HepG2 (cell line): ENCODE results near the gene ANAPC2. TPM values are rescaled to one million over a fixed set of nuclear protein-coding genes. Genes with fewer than 3 reads are reported as not detected.
A peak's percentile ranks its signal among the peaks of the same experiment; 100 is the strongest.

Experiments used
- NR2C2 ChIP-seq: sonication (generic); formaldehyde crosslinking; IDR thresholded peaks from 2 replicates; pipeline ENCODE4 v1.4.0; 2020; ENCODE audit warnings: missing genetic modification reagents, mild to moderate bottlenecking, moderate library complexity, borderline replicate concordance
- RXRA ChIP-seq: sonication (generic); formaldehyde crosslinking; IDR thresholded peaks from 2 replicates; pipeline ENCODE4 v1.5.1; 2020; ENCODE audit warnings: missing genetic modification reagents
- ZMYM2 ChIP-seq: sonication (generic); formaldehyde crosslinking; IDR thresholded peaks from 2 replicates; pipeline ENCODE4 v1.8.0; 2022; ENCODE audit warnings: mild to moderate bottlenecking, missing genetic modification reagents
- ZNF274 ChIP-seq: sonication (generic); formaldehyde crosslinking; IDR thresholded peaks from 2 replicates; pipeline ENCODE4 v1.5.1; 2020; ENCODE audit warnings: mild to moderate bottlenecking, missing genetic modification reagents
- ZNF678 ChIP-seq: sonication (generic); formaldehyde crosslinking; IDR thresholded peaks from 2 replicates; pipeline ENCODE4 v1.4.0; 2020; ENCODE audit warnings: mild to moderate bottlenecking, missing genetic modification reagents
- polyA plus RNA-seq, 8 experiments: library from polyadenylated mRNA; depleted of rRNA in 3 of 8; stranded (reverse) in 7 of 8; unstranded in 1 of 8; fragments of >200 nt; fragmentation: Illumina TruSeq in 4 of 8; extraction: Trizol in 4 of 8; gene quantifications; 2 replicates each; pipeline versions ENCODE4 v1.2.1 to v1.2.3, GENCODE V29; 2011 to 2016; ENCODE audit warnings: low read depth in 4 of 8, missing spikeins in 1 of 8, mixed read lengths in 1 of 8; ENCODE audit not compliant: insufficient read depth in 1 of 8
- total RNA-seq, 5 experiments: library from RNA; depleted of rRNA; stranded (reverse); fragments of >200 nt; fragmentation: Illumina TruSeq; extraction: Trizol; gene quantifications; 2 replicates each; pipeline ENCODE4 v1.2.3, GENCODE V29; 2016; ENCODE audit warnings: low read depth in 1 of 5
- TF ChIP-seq, protein P1 (sequence below): sonication (generic); formaldehyde crosslinking; IDR thresholded peaks from 2 replicates; pipeline ENCODE4 v1.4.0; 2020; ENCODE audit warnings: missing genetic modification reagents, borderline replicate concordance
- TF ChIP-seq, protein P2 (sequence below): sonication (generic); formaldehyde crosslinking; IDR thresholded peaks from 2 replicates; pipeline ENCODE4 v1.4.0; 2020; ENCODE audit warnings: missing genetic modification reagents
- TF ChIP-seq, protein P3 (sequence below): sonication (generic); IDR thresholded peaks from 2 replicates; pipeline ENCODE4 v1.6.1; 2016; ENCODE audit warnings: low read depth, borderline replicate concordance
- TF ChIP-seq, protein P4 (sequence below): IDR thresholded peaks from 2 replicates; pipeline ENCODE4 v1.6.1; 2016

Gene ANAPC2
- total and polyA plus RNA-seq, 2 of the 13 experiments (the other 11 are each of a cell fraction or from before 2014, with no cell fraction given) = 12.3 to 15.4 TPM

DNA sequence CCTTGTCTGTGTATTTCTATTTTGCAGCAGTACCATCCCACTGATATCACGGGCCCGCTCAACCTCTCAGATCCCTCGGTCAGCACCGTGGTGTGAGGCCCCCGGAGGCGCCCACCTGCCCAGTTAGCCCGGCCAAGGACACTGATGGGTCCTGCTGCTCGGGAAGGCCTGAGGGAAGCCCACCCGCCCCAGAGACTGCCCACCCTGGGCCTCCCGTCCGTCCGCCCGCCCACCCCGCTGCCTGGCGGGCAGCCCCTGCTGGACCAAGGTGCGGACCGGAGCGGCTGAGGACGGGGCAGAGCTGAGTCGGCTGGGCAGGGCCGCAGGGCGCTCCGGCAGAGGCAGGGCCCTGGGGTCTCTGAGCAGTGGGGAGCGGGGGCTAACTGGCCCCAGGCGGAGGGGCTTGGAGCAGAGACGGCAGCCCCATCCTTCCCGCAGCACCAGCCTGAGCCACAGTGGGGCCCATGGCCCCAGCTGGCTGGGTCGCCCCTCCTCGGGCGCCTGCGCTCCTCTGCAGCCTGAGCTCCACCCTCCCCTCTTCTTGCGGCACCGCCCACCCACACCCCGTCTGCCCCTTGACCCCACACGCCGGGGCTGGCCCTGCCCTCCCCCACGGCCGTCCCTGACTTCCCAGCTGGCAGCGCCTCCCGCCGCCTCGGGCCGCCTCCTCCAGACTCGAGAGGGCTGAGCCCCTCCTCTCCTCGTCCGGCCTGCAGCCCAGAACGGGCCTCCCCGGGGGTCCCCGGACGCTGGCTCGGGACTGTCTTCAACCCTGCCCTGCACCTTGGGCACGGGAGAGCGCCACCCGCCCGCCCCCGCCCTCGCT, 20.4 kb downstream of the ANAPC2 start (continued):
- TF ChIP-seq RXRA (CRISPR knock-in tag) (peak; percentile 35; the same call in 1 of the 2 replicates), ZNF678 (CRISPR knock-in tag) (no peak), ZNF274 (CRISPR knock-in tag) (no peak), NR2C2 (CRISPR knock-in tag) (peak; percentile 42; the same call in 1 of the 2 replicates), ZMYM2 (no peak)
- TF ChIP-seq, protein P1, sequence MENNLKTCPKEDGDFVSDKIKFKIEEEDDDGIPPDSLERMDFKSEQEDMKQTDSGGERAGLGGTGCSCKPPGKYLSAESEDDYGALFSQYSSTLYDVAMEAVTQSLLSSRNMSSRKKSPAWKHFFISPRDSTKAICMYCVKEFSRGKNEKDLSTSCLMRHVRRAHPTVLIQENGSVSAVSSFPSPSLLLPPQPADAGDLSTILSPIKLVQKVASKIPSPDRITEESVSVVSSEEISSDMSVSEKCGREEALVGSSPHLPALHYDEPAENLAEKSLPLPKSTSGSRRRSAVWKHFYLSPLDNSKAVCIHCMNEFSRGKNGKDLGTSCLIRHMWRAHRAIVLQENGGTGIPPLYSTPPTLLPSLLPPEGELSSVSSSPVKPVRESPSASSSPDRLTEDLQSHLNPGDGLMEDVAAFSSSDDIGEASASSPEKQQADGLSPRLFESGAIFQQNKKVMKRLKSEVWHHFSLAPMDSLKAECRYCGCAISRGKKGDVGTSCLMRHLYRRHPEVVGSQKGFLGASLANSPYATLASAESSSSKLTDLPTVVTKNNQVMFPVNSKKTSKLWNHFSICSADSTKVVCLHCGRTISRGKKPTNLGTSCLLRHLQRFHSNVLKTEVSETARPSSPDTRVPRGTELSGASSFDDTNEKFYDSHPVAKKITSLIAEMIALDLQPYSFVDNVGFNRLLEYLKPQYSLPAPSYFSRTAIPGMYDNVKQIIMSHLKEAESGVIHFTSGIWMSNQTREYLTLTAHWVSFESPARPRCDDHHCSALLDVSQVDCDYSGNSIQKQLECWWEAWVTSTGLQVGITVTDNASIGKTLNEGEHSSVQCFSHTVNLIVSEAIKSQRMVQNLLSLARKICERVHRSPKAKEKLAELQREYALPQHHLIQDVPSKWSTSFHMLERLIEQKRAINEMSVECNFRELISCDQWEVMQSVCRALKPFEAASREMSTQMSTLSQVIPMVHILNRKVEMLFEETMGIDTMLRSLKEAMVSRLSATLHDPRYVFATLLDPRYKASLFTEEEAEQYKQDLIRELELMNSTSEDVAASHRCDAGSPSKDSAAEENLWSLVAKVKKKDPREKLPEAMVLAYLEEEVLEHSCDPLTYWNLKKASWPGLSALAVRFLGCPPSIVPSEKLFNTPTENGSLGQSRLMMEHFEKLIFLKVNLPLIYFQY (CRISPR knock-in tag) = no peak
- TF ChIP-seq, protein P2, sequence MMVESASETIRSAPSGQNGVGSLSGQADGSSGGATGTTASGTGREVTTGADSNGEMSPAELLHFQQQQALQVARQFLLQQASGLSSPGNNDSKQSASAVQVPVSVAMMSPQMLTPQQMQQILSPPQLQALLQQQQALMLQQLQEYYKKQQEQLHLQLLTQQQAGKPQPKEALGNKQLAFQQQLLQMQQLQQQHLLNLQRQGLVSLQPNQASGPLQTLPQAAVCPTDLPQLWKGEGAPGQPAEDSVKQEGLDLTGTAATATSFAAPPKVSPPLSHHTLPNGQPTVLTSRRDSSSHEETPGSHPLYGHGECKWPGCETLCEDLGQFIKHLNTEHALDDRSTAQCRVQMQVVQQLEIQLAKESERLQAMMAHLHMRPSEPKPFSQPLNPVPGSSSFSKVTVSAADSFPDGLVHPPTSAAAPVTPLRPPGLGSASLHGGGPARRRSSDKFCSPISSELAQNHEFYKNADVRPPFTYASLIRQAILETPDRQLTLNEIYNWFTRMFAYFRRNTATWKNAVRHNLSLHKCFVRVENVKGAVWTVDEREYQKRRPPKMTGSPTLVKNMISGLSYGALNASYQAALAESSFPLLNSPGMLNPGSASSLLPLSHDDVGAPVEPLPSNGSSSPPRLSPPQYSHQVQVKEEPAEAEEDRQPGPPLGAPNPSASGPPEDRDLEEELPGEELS (CRISPR knock-in tag) = no peak
- TF ChIP-seq, protein P3, sequence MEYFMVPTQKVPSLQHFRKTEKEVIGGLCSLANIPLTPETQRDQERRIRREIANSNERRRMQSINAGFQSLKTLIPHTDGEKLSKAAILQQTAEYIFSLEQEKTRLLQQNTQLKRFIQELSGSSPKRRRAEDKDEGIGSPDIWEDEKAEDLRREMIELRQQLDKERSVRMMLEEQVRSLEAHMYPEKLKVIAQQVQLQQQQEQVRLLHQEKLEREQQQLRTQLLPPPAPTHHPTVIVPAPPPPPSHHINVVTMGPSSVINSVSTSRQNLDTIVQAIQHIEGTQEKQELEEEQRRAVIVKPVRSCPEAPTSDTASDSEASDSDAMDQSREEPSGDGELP = peak; percentile 26; the same call in 1 of the 2 replicates
- TF ChIP-seq, protein P4, sequence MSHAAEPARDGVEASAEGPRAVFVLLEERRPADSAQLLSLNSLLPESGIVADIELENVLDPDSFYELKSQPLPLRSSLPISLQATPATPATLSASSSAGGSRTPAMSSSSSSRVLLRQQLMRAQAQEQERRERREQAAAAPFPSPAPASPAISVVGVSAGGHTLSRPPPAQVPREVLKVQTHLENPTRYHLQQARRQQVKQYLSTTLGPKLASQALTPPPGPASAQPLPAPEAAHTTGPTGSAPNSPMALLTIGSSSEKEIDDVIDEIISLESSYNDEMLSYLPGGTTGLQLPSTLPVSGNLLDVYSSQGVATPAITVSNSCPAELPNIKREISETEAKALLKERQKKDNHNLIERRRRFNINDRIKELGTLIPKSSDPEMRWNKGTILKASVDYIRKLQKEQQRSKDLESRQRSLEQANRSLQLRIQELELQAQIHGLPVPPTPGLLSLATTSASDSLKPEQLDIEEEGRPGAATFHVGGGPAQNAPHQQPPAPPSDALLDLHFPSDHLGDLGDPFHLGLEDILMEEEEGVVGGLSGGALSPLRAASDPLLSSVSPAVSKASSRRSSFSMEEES = no peak
- TF ChIP-seq, all 625 proteins: peak for 7
